Vagina (tissue), 2 donors: ENCODE data around the gene VGF.

Source experiments
- CTCF ChIP-seq, 3 experiments: fragments of 450-650 bp in 2 of 3; fragments of 200-600 bp in 1 of 3; sonication (generic) in 1 of 3; IDR thresholded peaks; one replicate each; pipeline ENCODE4 v1.5.1; 2017 to 2019; ENCODE audit warnings: antibody characterized with exemption in 3 of 3, mild to moderate bottlenecking in 2 of 3, moderate library complexity in 2 of 3
- POLR2A ChIP-seq, 2 donors: fragments of 450-650 bp; IDR thresholded peaks; one replicate each; pipeline ENCODE4 v1.6.1; 2017; ENCODE audit warnings: antibody characterized with exemption in 2 of 2, mild to moderate bottlenecking in 2 of 2, moderate library complexity in 2 of 2

GRCh38 chr7:101195884-101196283, 30.5 kb upstream of the VGF start:
- no peak for TF ChIP-seq CTCF (IDR thresholded peaks at IDR 0.05)
- no peak for TF ChIP-seq POLR2A (IDR thresholded peaks at IDR 0.05)
